Lung (tissue), 12 donors: ENCODE data around the gene MICAL2. TPM values are rescaled to one million over a fixed set of nuclear protein-coding genes. Genes with fewer than 3 reads are reported as not detected.

Experiments used
- ATAC-seq: fragments of 200-7000 bp; cut with Tn5 transposase; one replicate; pipeline ENCODE4 v1.9.1; 2020; ENCODE audit warnings: moderate number of reproducible peaks; ENCODE audit not compliant: insufficient read depth, low FRiP score
- DNase-seq, 3 donors: peaks; one replicate each; pipeline ENCODE4 v3.0.0-alpha.2; 2013 to 2017
- H3K27ac ChIP-seq, 2 donors: one replicate each; pipeline ENCODE4 v1.5.1; 2013; ENCODE audit warnings: mild to moderate bottlenecking in 2 of 2, moderate library complexity in 2 of 2, control low read depth in 1 of 2, inconsistent platforms in 1 of 2, low read depth in 1 of 2, low read length in 1 of 2
- H3K27me3 ChIP-seq, 3 donors: one replicate each; pipeline ENCODE4 v1.5.1; 2013; ENCODE audit warnings: low read length in 2 of 3; ENCODE audit not compliant: control insufficient read depth in 3 of 3, insufficient read depth in 3 of 3
- H3K36me3 ChIP-seq, 4 donors: one replicate each; pipeline ENCODE4 v1.5.1; 2013; ENCODE audit warnings: low read length in 4 of 4, mild to moderate bottlenecking in 1 of 4, moderate library complexity in 1 of 4; ENCODE audit not compliant: control insufficient read depth in 4 of 4, insufficient read depth in 4 of 4
- H3K4me1 ChIP-seq, 5 donors: one replicate each; pipeline ENCODE4 v1.5.1; 2013; ENCODE audit warnings: low read length in 5 of 5, mild to moderate bottlenecking in 2 of 5, moderate library complexity in 1 of 5; ENCODE audit not compliant: control insufficient read depth in 5 of 5, insufficient read depth in 5 of 5
- H3K4me3 ChIP-seq: one replicate; pipeline ENCODE4 v1.5.1; 2013; ENCODE audit warnings: mild to moderate bottlenecking, control low read depth, moderate library complexity
- H3K9ac ChIP-seq, 2 donors: one replicate each; pipeline ENCODE4 v1.5.1; 2013; ENCODE audit warnings: low read length in 2 of 2, control low read depth in 1 of 2; ENCODE audit not compliant: insufficient read depth in 1 of 2
- H3K9me3 ChIP-seq, 4 donors: one replicate each; pipeline ENCODE4 v1.5.1; 2013; ENCODE audit warnings: low read length in 3 of 4, mild to moderate bottlenecking in 1 of 4, moderate library complexity in 1 of 4; ENCODE audit not compliant: control insufficient read depth in 4 of 4, insufficient read depth in 3 of 4
- CTCF ChIP-seq: IDR thresholded peaks from 2 replicates; pipeline ENCODE4 v1.5.1; 2012; ENCODE audit warnings: mild to moderate bottlenecking; ENCODE audit errors: control extremely low read depth, extremely low read depth
- WGBS, 2 donors: extraction: QIAGEN DNeasy Blood & Tissue Kit; methylation state at CpG; one replicate each; pipeline ENCODE4 v1.1.7; 2013; 5-methylcytosine and 5-hydroxymethylcytosine counted together
- polyA plus RNA-seq, 2 donors: library from polyadenylated mRNA; stranded (reverse); fragments of 200-250 nt; gene quantifications; one replicate each; pipeline ENCODE4 v1.2.1, GENCODE V29; 2013
- total RNA-seq, 2 donors: library from RNA; depleted of rRNA in 1 of 2; stranded (reverse); fragments of >200 nt in 1 of 2; gene quantifications; one replicate each; pipeline ENCODE4 v1.2.1, GENCODE V29; 2014 to 2021
- donor health status: control.
- donor health status: control.
- donor health status: Bipolar disorder and iron deficiency.
- donor health status: healthy.
- donor health status: DM: yes; HTN: yes; CAD: no.

Gene MICAL2
- total and polyA plus RNA-seq, 4 donors: 38.2 to 218 (median 99.6) TPM

GRCh38 chr11:12117200-12117599, 6.8 kb downstream of the MICAL2 start:
- H3K9ac ChIP-seq: no peak overlapping the region
- ATAC-seq (no peak), DNase-seq (peak in 1 of 3 donors; percentile 33)
- H3K27ac ChIP-seq: peak overlapping the region; percentile 15 to 42
- peaks cover 4 to 37% (median 27%) of the 10 kb centered on the region in 5 donors for H3K4me1 ChIP-seq
- no peak for TF ChIP-seq CTCF
- WGBS, 2 donors: 75 to 83% methylated on average over 4 of the region's 4 CpGs
- no peaks in the 10 kb centered on the region for H3K9me3 ChIP-seq
- H3K36me3 ChIP-seq: peaks cover 0 to 7% (median 0%) of the 10 kb centered on the region in 4 donors
- no peak overlapping the region for H3K4me3 ChIP-seq
- H3K27me3 ChIP-seq: no peaks in the 10 kb centered on the region

DNA sequence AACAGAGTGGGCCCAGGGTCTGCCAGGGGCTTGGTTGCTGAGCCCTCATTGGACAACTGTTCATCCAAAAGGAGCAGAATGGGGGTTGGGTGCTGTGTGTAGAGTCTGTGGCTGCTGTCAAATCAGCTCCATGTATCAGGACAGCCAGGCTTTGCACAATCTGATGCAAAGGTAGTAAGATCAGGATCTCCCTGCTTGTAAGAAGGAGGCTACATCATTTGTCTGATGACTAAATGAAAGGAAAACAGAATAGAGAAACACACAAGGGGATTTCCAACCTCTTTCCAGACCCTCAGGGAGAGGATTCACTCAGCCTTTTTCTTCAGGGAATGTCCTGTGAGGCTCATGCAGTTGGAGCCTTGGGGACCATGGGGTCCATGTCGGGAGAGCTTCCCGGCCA, 7.2 kb downstream of the MICAL2 start:
- no peak for DNase-seq
- no peak for ATAC-seq
- H3K4me3 ChIP-seq: no peak overlapping the region
- peak overlapping the region in 1 of 2 donors; percentile 15 for H3K27ac ChIP-seq
- H3K27me3 ChIP-seq: no peaks in the 10 kb centered on the region
- H3K9ac ChIP-seq: no peak overlapping the region
- H3K9me3 ChIP-seq: no peaks in the 10 kb centered on the region
- peaks cover 4 to 37% (median 27%) of the 10 kb centered on the region in 5 donors for H3K4me1 ChIP-seq
- peaks cover 0 to 7% (median 0%) of the 10 kb centered on the region in 4 donors for H3K36me3 ChIP-seq
- TF ChIP-seq CTCF: no peak
- WGBS, 2 donors: 82 to 90% methylated on average over 2 of the region's 2 CpGs

GRCh38 chr11:12118949-12119348, 8.6 kb downstream of the MICAL2 start:
- DNase-seq (peak; percentile 46 to 71 (median 50)), ATAC-seq (no peak)
- Histone ChIP-seq H3K4me1 (peaks cover 7 to 44% (median 31%) of the 10 kb centered on the region in 5 donors), H3K36me3 (peaks cover 0 to 7% (median 0%) of the 10 kb centered on the region in 4 donors), H3K27ac (peak overlapping the region in 1 of 2 donors; percentile 21), H3K4me3 (no peak overlapping the region), H3K27me3 (no peaks in the 10 kb centered on the region), H3K9ac (no peak overlapping the region), H3K9me3 (no peaks in the 10 kb centered on the region)
- no peak for TF ChIP-seq CTCF
- 49 to 64% methylated on average over 4 of the region's 4 CpGs for WGBS, 2 donors

GRCh38 chr11:12119502-12119901, 9.1 kb downstream of the MICAL2 start:
- Histone ChIP-seq H3K27me3 (no peaks in the 10 kb centered on the region), H3K36me3 (peaks cover 0 to 7% (median 0%) of the 10 kb centered on the region in 4 donors), H3K9me3 (no peaks in the 10 kb centered on the region), H3K4me1 (peaks cover 11 to 48% (median 35%) of the 10 kb centered on the region in 5 donors), H3K27ac (no peak overlapping the region), H3K4me3 (no peak overlapping the region), H3K9ac (no peak overlapping the region)
- ATAC-seq (no peak), DNase-seq (no peak)
- 97 to 98% methylated on average over 5 of the region's 5 CpGs for WGBS, 2 donors
- no peak for TF ChIP-seq CTCF
